ENCODE data around the gene KCNIP1. TPM values are rescaled to one million over a fixed set of nuclear protein-coding genes. Genes with fewer than 3 reads are reported as not detected.

Gene KCNIP1
- total RNA-seq, 4 donors from 2014 or later: not detected

GRCh38 chr5:170551076-170551475, 47.3 kb downstream of the KCNIP1 start:
- H3K4me1 ChIP-seq: no peaks in the 10 kb centered on the region
- H3K27ac ChIP-seq: no peak overlapping the region
- H3K27me3 ChIP-seq: no peaks in the 10 kb centered on the region
- no peak overlapping the region for H3K4me3 ChIP-seq
- H3K9me3 ChIP-seq: no peaks in the 10 kb centered on the region
- no peak for DNase-seq
- H3K36me3 ChIP-seq: no peaks in the 10 kb centered on the region
- TF ChIP-seq POLR2A (IDR thresholded peaks at IDR 0.05) (no peak), CTCF (IDR thresholded peaks at IDR 0.05) (no peak)

- TF ChIP-seq CTCF (IDR thresholded peaks at IDR 0.05) (no peak), POLR2A (IDR thresholded peaks at IDR 0.05) (no peak)
- Histone ChIP-seq H3K36me3 (no peaks in the 10 kb centered on the region), H3K9me3 (no peaks in the 10 kb centered on the region), H3K27ac (no peak overlapping the region), H3K4me3 (no peak overlapping the region), H3K27me3 (no peaks in the 10 kb centered on the region), H3K4me1 (no peaks in the 10 kb centered on the region)
- DNase-seq: no peak
Observed at GRCh38 chr5:170551622-170552021, 47.8 kb downstream of the KCNIP1 start.

DNA sequence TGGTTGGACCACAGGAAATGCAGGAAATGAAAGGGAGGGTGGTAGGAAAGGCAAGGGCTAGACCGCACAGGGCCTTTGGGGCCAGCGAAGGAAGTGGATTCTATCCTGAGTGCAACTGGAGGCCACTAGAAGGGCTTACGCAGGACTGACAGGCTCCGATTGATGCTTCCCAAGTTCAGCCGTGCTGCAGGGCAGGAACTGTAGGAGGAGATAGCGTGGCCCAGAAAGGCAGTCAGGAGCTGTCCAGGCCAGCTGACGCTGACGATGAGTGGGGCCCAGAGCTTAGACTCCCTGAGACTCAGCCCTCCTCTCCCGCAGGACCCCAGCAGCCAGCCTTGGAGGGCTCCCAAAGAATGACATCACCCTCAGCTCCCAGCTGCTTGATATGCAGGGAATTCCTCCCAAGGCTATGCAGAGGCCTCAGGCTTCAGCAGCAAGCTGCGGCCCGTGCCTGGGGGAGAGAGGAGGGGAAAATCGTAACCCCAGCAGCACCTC, 48.8 kb downstream of the KCNIP1 start:
- Histone ChIP-seq H3K4me3 (no peak overlapping the region), H3K27ac (peak overlapping the region in 2 of 4 donors; percentile 11 to 12), H3K36me3 (no peaks in the 10 kb centered on the region), H3K27me3 (no peaks in the 10 kb centered on the region), H3K4me1 (no peaks in the 10 kb centered on the region), H3K9me3 (no peaks in the 10 kb centered on the region)
- TF ChIP-seq CTCF (IDR thresholded peaks at IDR 0.05) (no peak), POLR2A (IDR thresholded peaks at IDR 0.05) (no peak)
- peak in 1 of 3 donors; percentile 69 for DNase-seq

- no peak for TF ChIP-seq CTCF (IDR thresholded peaks at IDR 0.05)
- TF ChIP-seq POLR2A (IDR thresholded peaks at IDR 0.05): no peak
- no peak for DNase-seq
- Histone ChIP-seq H3K27me3 (no peaks in the 10 kb centered on the region), H3K36me3 (no peaks in the 10 kb centered on the region), H3K4me3 (no peak overlapping the region), H3K9me3 (no peaks in the 10 kb centered on the region), H3K27ac (peak overlapping the region in 2 of 4 donors; percentile 11 to 12), H3K4me1 (no peaks in the 10 kb centered on the region)
Observed at GRCh38 chr5:170553218-170553617, 49.4 kb downstream of the KCNIP1 start.

DNA sequence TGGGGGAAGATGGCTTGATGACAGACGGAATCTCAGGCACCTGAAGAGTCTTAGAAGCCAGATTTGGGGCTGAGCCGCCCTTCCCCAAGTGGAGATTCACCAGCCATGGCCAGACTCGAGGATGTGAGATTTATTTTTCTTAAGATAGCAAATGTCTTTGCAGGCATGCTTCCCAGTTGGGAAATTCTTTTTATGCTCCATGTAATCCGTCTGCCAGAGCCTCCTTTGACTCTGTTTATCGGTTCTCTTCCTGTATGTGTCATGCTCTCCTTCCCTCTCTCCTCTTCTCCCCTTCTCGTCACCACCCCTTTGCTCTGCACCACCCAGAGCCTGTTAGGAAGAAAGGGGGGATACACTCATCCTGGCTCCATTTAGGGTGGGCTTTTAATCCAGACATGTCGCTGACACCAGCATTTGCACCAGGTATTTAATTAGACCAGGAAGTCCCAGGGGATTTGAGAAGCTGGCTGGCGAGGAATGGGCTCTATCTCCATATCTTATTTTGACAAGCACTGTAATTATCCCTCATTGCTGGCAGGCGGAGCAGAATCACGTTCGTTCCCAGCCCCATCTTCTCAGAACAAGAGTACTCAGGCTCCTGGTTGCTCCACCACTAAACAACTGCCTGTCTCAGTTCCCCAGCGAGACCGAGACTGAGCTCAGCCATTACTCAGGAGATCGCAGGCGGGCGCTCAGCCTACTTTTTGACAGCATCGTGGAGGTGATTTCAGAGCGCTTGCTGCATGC, 50.9 kb downstream of the KCNIP1 start:
- DNase-seq: peak in 1 of 3 donors; percentile 47
- no peak overlapping the region for H3K4me3 ChIP-seq
- peak overlapping the region in 2 of 4 donors; percentile 58 to 59 for H3K27ac ChIP-seq
- H3K9me3 ChIP-seq: no peaks in the 10 kb centered on the region
- no peaks in the 10 kb centered on the region for H3K36me3 ChIP-seq
- H3K27me3 ChIP-seq: no peaks in the 10 kb centered on the region
- H3K4me1 ChIP-seq: no peaks in the 10 kb centered on the region
- TF ChIP-seq POLR2A (IDR thresholded peaks at IDR 0.05) (no peak), CTCF (IDR thresholded peaks at IDR 0.05) (no peak)
